GM12872 (cell line): ENCODE results near the gene TRIP11.

ENCODE experiments used
- TF ChIP-seq, protein P1 (sequence below): IDR thresholded peaks from 3 replicates; pipeline ENCODE4 v1.5.1; 2011; ENCODE audit warnings: low read depth, mild to moderate bottlenecking, low read length, moderate library complexity; ENCODE audit not compliant: insufficient read depth

TRIP11 gene

DNA sequence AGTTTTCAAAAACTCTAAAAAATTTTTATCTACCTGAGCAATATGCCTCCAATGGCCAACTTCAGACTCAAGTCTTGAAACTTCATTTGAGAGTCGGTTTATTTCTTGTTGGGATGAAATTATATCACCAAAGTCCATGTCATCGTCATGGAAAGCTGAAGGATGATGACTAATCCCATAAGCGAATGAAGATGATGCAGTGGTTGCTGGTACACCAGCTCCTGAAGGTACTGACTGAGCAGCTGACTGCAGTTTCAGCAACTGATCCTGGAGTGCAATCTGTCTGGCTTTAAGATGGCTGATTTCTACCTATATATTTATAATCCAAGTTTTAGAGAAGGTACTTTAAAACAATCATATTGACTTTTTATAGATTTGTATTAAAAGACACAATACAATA, 18.3 kb downstream of the TRIP11 start:
- TF ChIP-seq, protein P1, sequence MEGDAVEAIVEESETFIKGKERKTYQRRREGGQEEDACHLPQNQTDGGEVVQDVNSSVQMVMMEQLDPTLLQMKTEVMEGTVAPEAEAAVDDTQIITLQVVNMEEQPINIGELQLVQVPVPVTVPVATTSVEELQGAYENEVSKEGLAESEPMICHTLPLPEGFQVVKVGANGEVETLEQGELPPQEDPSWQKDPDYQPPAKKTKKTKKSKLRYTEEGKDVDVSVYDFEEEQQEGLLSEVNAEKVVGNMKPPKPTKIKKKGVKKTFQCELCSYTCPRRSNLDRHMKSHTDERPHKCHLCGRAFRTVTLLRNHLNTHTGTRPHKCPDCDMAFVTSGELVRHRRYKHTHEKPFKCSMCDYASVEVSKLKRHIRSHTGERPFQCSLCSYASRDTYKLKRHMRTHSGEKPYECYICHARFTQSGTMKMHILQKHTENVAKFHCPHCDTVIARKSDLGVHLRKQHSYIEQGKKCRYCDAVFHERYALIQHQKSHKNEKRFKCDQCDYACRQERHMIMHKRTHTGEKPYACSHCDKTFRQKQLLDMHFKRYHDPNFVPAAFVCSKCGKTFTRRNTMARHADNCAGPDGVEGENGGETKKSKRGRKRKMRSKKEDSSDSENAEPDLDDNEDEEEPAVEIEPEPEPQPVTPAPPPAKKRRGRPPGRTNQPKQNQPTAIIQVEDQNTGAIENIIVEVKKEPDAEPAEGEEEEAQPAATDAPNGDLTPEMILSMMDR = no peak

GRCh38 chr14:92014040-92014439, 25.8 kb downstream of the TRIP11 start:
- TF ChIP-seq, protein P1 = no peak

GRCh38 chr14:92012121-92012748, 27.6 kb downstream of the TRIP11 start:
- TF ChIP-seq, protein P1 = no peak

GRCh38 chr14:92010644-92011043, 29.2 kb downstream of the TRIP11 start:
- TF ChIP-seq, protein P1 = no peak

DNA sequence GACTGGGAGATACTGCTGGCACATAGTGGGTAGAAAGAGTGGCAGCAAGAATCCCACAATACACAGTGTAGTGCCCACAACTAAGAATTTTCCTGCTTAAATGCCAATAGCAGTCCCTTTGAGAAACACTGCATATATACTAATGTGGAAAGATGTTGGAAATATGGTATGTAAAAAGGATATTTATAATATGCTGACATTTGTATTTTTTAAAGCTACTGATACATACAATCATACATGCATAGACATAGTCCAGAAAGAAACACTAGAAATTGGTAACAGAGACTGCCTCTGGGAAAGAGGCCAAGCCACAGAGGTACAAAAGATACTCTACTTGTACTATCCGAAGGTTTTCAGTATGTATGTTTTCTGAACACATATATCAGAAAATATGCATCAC, 30.3 kb downstream of the TRIP11 start:
- TF ChIP-seq, protein P1 = no peak

DNA sequence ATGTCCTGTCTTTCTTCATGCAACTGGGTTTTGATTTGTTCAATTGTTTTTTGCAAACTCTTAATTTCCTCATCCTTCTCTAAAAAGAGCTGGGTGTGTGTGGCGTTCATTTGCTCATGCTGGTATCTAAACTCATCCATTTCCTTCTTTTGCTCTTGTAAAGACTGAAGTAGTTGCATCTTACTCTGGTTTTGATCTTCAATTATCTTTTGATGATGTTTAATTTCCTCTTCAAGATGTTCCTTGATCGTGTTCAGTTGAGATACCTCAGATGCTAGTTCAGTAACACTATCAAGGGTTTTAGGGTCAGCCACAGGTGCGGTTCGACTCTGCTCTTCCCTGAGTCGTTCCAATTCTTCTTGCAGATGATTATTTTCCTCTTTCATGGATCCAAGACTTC, 34.8 kb downstream of the TRIP11 start:
- TF ChIP-seq, protein P1 = no peak

- TF ChIP-seq, protein P1 = no peak
Observed at GRCh38 chr14:92004062-92004461, 35.8 kb downstream of the TRIP11 start.
